ENCODE measurements around the gene URB2.
A peak's percentile ranks its signal among the peaks of the same experiment; 100 is the strongest.
"Not testable (repeated sequence)": the region's sequence is repeated elsewhere in the genome, so short reads cannot be mapped to it uniquely, and the experiment has no call there.

URB2 gene

GRCh38 chr1:229617351-229618100 lies 8.5 kb upstream of the URB2 start:
- DNase-seq: no peak

GRCh38 chr1:229619002-229619401 lies 7.0 kb upstream of the URB2 start:
- DNase-seq: no peak

GRCh38 chr1:229619614-229620013 lies 6.4 kb upstream of the URB2 start:
- DNase-seq: no peak

GRCh38 chr1:229620876-229621275 lies 5.2 kb upstream of the URB2 start:
- no peak for DNase-seq

- no peak for DNase-seq
These were observed 4.4 kb upstream of the URB2 start for GRCh38 chr1:229621663-229622062.

- not testable (repeated sequence) for DNase-seq
These were observed 3.4 kb upstream of the URB2 start for GRCh38 chr1:229622641-229623120.

GRCh38 chr1:229623225-229623624 lies 2.8 kb upstream of the URB2 start:
- DNase-seq: no peak

- no peak for DNase-seq
These were observed 2.2 kb upstream of the URB2 start for GRCh38 chr1:229623838-229624237.

GRCh38 chr1:229624521-229625070 lies 1.5 kb upstream of the URB2 start:
- DNase-seq: no peak

GRCh38 chr1:229625071-229625914 lies 754 bp upstream of the URB2 start:
- peak; percentile 55 for DNase-seq

GRCh38 chr1:229627003-229627402 lies 956 bp downstream of the URB2 start:
- no peak for DNase-seq

- DNase-seq: no peak
These were observed 3.2 kb downstream of the URB2 start for GRCh38 chr1:229629261-229629660.

- no peak for DNase-seq
These were observed 5.1 kb downstream of the URB2 start for GRCh38 chr1:229631148-229631547.

- DNase-seq: no peak
These were observed 5.9 kb downstream of the URB2 start for GRCh38 chr1:229631966-229632365.

- no peak for DNase-seq
These were observed 10.0 kb downstream of the URB2 start for GRCh38 chr1:229636042-229636441.

GRCh38 chr1:229637746-229638145 lies 11.7 kb downstream of the URB2 start:
- no peak for DNase-seq

- no peak for DNase-seq
These were observed 14.4 kb downstream of the URB2 start for GRCh38 chr1:229640455-229640854.

GRCh38 chr1:229641306-229641705 lies 15.3 kb downstream of the URB2 start:
- no peak for DNase-seq

GRCh38 chr1:229642376-229642775 lies 16.3 kb downstream of the URB2 start:
- no peak for DNase-seq

GRCh38 chr1:229642970-229643369 lies 16.9 kb downstream of the URB2 start:
- DNase-seq: no peak

GRCh38 chr1:229643996-229644745 lies 18.1 kb downstream of the URB2 start:
- DNase-seq: no peak

GRCh38 chr1:229645324-229645993 lies 19.4 kb downstream of the URB2 start:
- no peak for DNase-seq
